Epithelial cell of umbilical artery (primary cell): Measurements from ENCODE around the gene ACSM2B. TPM values are rescaled to one million over a fixed set of nuclear protein-coding genes. Genes with fewer than 3 reads are reported as not detected.

Source experiments
- total RNA-seq: library from RNA; depleted of rRNA; stranded (reverse); fragments of >200 nt; gene quantifications from 2 replicates; pipeline ENCODE4 v1.2.3, GENCODE V29; 2014

Gene ACSM2B
- not detected in 2 replicates for total RNA-seq

DNA sequence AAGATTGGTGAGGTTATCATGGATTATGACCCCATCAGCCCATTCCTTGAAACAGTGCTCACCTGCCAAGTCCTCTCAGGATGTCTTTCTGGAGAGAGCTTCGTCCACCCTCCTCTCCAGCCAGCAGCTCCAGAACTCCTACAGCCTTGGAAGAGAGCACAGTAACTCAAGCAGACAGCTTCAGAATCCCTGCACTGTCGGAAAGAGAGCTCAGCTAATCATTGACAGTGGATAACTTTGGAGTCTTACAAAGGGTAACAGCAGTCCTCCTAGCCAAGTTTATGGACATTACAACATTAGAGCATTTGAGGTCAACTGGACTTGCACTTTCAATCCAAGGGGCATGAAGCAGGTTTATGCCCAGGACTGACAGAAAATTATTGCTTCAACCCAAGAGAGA, at the start of gene ACSM2B:
TSS of gene ACSM2B (minus strand) at position 223 of the 400 bp plus-strand sequence. CDS start 11,522 bp downstream, outside the sequence.

Other genes starting within 250 kb of the ACSM2B start
- gene GP2, start 248.9 kb downstream of the ACSM2B start, total RNA-seq: not detected in 2 replicates
- gene UMOD, start 223.7 kb downstream of the ACSM2B start, total RNA-seq: not detected in 2 replicates
- gene PDILT, start 171.6 kb downstream of the ACSM2B start, total RNA-seq: not detected in 2 replicates
- not detected in 2 replicates for gene ACSM5, start 166.8 kb downstream of the ACSM2B start, total RNA-seq
- gene ACSM2A, start 124.8 kb downstream of the ACSM2B start, total RNA-seq: not detected in 2 replicates
- gene ACSM1, start 121.3 kb upstream of the ACSM2B start, total RNA-seq: not detected in 2 replicates
- 85.1 and 118 TPM in 2 replicates for gene THUMPD1, start 165.5 kb upstream of the ACSM2B start, total RNA-seq
- gene ACSM3, start 187.6 kb upstream of the ACSM2B start, total RNA-seq: 0.61 and 5.2 TPM in 2 replicates
- 14.1 and 16.9 TPM in 2 replicates for gene ERI2, start 230.1 kb upstream of the ACSM2B start, total RNA-seq
- 2.9 and 9.1 TPM in 2 replicates for gene REXO5, start 230.2 kb upstream of the ACSM2B start, total RNA-seq